Activated CD4-positive, alpha-beta T cell treated with anti-CD3 and anti-CD28 coated beads, Interleukin-2, amount 10 ng/mL, durations not matched to agents 7 days and 5 days (primary cell): Measurements from ENCODE around the gene TTC8. TPM values are rescaled to one million over a fixed set of nuclear protein-coding genes. Genes with fewer than 3 reads are reported as not detected.
A peak's percentile ranks its signal among the peaks of the same experiment; 100 is the strongest.
"Not testable (repeated sequence)": the region's sequence is repeated elsewhere in the genome, so short reads cannot be mapped to it uniquely, and the experiment has no call there.

Experiments
- CTCF ChIA-PET: fragments of 350-600 bp; sonication (Branson Sonifier 250); formaldehyde crosslinking; loops from one replicate; lab custom pipeline; 2021; ENCODE audit warnings: antibody characterized with exemption; lab: Charles Lee
- POLR2A ChIA-PET: fragments of 350-600 bp; sonication (Branson Sonifier 250); formaldehyde crosslinking; loops from one replicate; lab custom pipeline; 2021; ENCODE audit warnings: antibody characterized with exemption; lab: Charles Lee
- DNase-seq: peaks from one replicate; pipeline ENCODE4 v3.0.0-alpha.2; 2020
- H3K27ac Mint-ChIP-seq: one replicate; pipeline ENCODE4 v1.8.0; 2021; ENCODE audit warnings: mild to moderate bottlenecking, moderate library complexity, mixed read lengths
- H3K27me3 Mint-ChIP-seq: one replicate; pipeline ENCODE4 v1.8.0; 2021; ENCODE audit warnings: mixed read lengths
- H3K36me3 Mint-ChIP-seq: one replicate; pipeline ENCODE4 v1.8.0; 2021; ENCODE audit warnings: low read depth, mixed read lengths
- H3K4me1 Mint-ChIP-seq: one replicate; pipeline ENCODE4 v1.8.0; 2021; ENCODE audit warnings: mixed read lengths
- H3K4me3 Mint-ChIP-seq: one replicate; pipeline ENCODE4 v1.8.0; 2021; ENCODE audit warnings: mild to moderate bottlenecking, moderate library complexity, mixed read lengths
- H3K9me3 Mint-ChIP-seq: one replicate; pipeline ENCODE4 v1.8.0; 2021; ENCODE audit warnings: mixed read lengths
- total RNA-seq, 2 experiments: library from RNA; stranded (reverse); gene quantifications; one replicate each; pipeline ENCODE4 v1.2.3, GENCODE V29; 2021

Gene TTC8
- 1 to 10 TPM in 1 of 2 experiments, under 1 TPM in 1; 0.79 to 1.5 TPM for total RNA-seq

DNA sequence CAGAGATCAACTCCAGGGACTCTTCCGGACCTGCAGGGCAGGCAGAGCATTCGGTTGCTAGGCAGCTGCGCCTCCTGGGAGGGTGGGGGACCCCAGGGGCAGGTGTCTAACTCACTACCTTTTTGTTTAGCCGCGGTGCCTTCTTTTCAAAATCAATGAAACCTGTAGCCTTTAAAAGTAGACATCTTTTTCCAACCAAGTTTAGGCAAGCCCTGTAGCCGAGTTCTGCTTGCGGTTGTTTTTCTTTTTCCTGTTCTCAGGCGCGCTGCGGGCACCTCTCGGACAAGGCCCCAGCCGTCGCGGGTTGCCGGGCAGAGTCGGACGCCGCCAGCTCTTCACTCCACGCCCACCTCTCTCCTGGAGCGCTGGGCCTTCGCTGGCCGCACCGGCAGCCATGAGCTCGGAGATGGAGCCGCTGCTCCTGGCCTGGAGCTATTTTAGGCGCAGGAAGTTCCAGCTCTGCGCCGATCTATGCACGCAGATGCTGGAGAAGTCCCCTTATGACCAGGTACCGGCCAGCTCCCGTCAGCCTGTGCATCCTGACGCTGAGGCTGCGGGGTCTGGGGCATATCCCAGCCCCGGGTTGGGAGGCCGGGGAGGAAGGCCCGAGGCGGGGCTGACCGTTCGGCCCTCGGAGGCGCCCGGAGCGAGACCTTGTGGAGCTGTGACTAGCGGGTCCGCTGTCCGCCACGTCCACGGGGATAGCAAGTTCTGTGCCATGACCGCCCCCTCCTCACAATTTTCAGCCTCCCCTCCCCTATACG, at the start of gene TTC8:
TTC8 (plus strand) TSS at position 338 of the 764 bp plus-strand sequence; CDS start at position 395, 57 bp downstream.
- H3K9me3 Mint-ChIP-seq = no peaks in the 10 kb centered on the region
- H3K27ac Mint-ChIP-seq = peak within 1 kb of the TSS; percentile 98
- peaks cover 12% of the 10 kb centered on the region for H3K27me3 Mint-ChIP-seq
- H3K4me3 Mint-ChIP-seq = peak within 1 kb of the TSS; percentile 79
- H3K4me1 Mint-ChIP-seq = peaks cover 14% of the 10 kb centered on the region
- no peaks in the 10 kb centered on the region for H3K36me3 Mint-ChIP-seq
- DNase-seq = peak; percentile 88
- ChIA-PET POLR2A (no interaction called here), CTCF (interaction anchor here (0.8 to 1.6 kb wide), 4 partner anchors 14 to 32 kb away, joined by 3 to 4 read pairs (median 4); partner anchors contain the start of gene EML5)

DNA sequence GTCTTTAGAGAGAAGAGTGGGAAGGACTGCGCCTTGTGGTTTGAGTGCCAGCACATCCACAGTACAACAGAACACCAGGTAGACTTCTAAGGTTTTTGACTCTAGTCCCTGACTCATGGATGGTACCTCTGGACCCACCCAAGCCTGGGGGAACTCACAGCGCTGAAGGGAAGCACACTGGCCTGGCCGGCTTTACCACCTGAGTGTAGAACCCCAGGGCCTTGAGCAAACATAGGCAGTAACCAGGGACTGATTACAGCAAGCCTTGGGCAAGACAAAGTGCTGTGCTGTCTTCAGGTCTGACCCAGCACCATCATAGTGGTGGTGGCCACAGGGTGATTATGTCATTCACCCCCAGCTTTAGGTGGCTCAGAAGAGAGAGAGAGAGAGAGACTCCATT, 48.9 kb upstream of the TTC8 start:
- no peaks in the 10 kb centered on the region for H3K4me1 Mint-ChIP-seq
- H3K27ac Mint-ChIP-seq = no peak overlapping the region
- CTCF ChIA-PET = interaction anchor here (0.6 kb wide), 1 partner anchor 254 kb away, joined by 3 read pairs; no protein-coding TSS in a partner anchor
- H3K36me3 Mint-ChIP-seq = peaks cover 2% of the 10 kb centered on the region
- peaks cover 3% of the 10 kb centered on the region for H3K9me3 Mint-ChIP-seq
- no peaks in the 10 kb centered on the region for H3K27me3 Mint-ChIP-seq
- POLR2A ChIA-PET = no interaction called here
- no peak for DNase-seq
- no peak overlapping the region for H3K4me3 Mint-ChIP-seq

DNA sequence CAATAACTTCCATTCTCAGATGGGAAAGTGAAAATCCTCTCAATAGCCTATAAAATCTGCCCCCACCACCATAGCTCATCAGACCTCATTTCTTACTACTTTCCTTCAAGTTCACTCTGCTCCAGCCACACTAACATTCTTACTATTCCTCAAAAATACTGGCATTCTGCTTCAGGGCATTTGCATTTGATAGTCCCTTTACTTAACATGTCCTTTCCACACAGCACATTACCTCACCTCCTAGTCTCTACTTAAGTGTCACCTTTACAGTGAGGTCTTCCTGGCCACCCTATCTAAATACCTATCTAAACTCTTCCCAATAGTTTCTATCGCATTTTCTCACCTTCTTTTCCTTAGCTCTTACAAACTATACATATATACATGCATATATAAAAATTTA, 38.5 kb upstream of the TTC8 start:
- H3K9me3 Mint-ChIP-seq = peaks cover 34% of the 10 kb centered on the region
- no peak overlapping the region for H3K27ac Mint-ChIP-seq
- H3K36me3 Mint-ChIP-seq = peaks cover 14% of the 10 kb centered on the region
- CTCF ChIA-PET = interaction anchor here (0.9 kb wide), 1 partner anchor 32 kb away, joined by 3 read pairs; no protein-coding TSS in a partner anchor
- H3K4me1 Mint-ChIP-seq = peaks cover 9% of the 10 kb centered on the region
- H3K27me3 Mint-ChIP-seq = peaks cover 4% of the 10 kb centered on the region
- POLR2A ChIA-PET = no interaction called here
- DNase-seq = no peak
- H3K4me3 Mint-ChIP-seq = no peak overlapping the region

DNA sequence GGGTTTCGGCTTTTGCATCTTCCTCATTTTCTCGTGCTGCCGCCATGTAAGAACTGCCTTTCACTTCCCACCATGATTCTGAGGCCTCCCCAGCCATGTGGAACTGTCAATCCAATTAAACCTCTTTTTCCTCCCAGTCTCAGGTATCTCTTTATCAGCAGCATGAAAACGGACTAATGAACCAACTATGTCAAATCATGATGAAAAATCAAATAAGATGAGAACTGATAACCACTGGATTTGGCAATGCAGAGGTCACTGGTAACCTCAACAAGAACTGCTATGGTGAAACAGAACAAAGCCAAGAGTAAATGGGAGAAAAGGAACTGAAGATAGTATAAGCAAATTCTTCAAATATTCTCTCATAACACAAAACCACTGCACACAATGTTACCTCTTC, 37.7 kb upstream of the TTC8 start:
- peaks cover 32% of the 10 kb centered on the region for H3K9me3 Mint-ChIP-seq
- peaks cover 6% of the 10 kb centered on the region for H3K27me3 Mint-ChIP-seq
- H3K36me3 Mint-ChIP-seq = peaks cover 14% of the 10 kb centered on the region
- ChIA-PET POLR2A (no interaction called here), CTCF (no interaction called here)
- H3K4me1 Mint-ChIP-seq = peaks cover 17% of the 10 kb centered on the region
- DNase-seq = no peak
- no peak overlapping the region for H3K27ac Mint-ChIP-seq
- H3K4me3 Mint-ChIP-seq = no peak overlapping the region

DNA sequence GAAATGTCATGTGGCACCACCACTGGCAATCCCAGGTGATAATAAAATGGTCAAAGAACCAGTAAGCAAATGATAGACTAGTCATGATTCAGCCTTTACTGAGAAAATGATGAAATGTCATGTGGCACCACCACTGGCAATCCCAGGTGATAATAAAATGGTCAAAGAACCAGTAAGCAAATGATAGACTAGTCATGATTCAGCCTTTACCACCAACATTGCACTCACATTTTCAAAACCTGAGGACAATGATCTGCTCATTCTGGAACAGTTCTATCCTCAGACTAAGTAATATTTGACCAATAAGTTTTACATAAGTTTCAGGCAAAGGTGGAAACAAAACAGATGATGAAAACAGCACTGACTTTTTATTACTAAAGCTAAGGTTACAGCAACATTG, 34.9 kb upstream of the TTC8 start:
- H3K27ac Mint-ChIP-seq, H3K36me3 Mint-ChIP-seq, H3K4me3 Mint-ChIP-seq, POLR2A ChIA-PET, H3K27me3 Mint-ChIP-seq, DNase-seq: not testable (repeated sequence)
- peaks cover 12% of the 10 kb centered on the region for H3K9me3 Mint-ChIP-seq
- peaks cover 20% of the 10 kb centered on the region for H3K4me1 Mint-ChIP-seq
- CTCF ChIA-PET = interaction anchor here (1.4 kb wide), 1 partner anchor 42 kb away, joined by 3 read pairs; no protein-coding TSS in a partner anchor

DNA sequence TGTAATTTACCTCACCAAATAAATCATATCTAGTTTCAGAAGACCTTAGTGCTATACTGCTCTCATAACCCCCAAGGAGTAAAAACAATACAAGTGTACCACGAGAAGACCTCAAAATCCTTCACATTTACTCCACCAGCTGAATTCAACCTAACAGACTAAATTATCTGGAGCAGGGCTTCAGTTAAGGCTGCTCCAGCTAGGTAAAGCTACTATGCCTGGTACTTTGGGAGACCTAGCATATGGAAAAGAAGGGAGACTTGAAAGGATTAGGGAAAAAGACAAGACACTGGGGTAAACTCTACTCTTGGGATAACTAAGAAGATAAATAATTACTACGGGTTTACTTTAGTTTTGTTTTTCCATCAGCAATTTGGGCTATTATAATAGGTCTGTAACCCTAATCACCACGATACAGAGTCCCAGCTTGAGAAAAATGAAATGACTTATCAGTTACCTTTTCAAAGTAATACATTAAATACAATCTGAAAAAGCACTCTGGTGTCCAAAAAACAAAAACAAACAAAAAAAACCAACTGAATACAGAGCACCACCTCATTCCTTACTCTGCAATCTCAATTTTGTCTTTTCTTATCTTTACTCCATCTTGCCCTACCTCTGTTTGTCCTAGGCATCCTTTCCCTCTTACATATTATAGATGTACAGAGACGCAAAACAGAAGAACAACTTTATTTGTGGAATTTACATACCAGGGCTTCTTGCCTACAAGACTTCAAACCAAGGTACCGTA, 33.8 kb upstream of the TTC8 start:
- no peak for DNase-seq
- Mint-ChIP-seq H3K4me1 (peaks cover 20% of the 10 kb centered on the region), H3K27me3 (peaks cover 11% of the 10 kb centered on the region), H3K36me3 (peaks cover 4% of the 10 kb centered on the region), H3K27ac (no peak overlapping the region), H3K9me3 (peaks cover 7% of the 10 kb centered on the region), H3K4me3 (peak overlapping the region; percentile 84)
- POLR2A ChIA-PET = no interaction called here
- CTCF ChIA-PET = interaction anchor here (0.5 to 1.4 kb wide), 2 partner anchors 43 to 122 kb away, joined by 3 read pairs; no protein-coding TSS in a partner anchor

DNA sequence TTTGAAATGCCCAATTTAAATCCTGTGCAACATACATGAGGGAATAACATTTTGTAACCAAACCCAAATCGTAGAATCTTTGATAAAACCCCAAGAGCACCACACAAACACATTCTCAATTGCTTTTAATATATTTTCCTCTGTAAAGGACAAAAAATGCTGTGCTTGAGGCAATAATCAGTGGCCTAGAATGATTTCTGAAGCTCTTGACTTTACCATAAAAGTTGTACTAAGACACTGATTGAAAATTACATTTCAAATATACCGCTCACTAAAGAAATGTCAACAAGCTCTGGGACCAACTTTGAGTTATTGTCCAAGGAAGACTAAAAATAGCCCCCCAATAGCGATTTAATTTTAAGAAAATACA, 33.2 kb upstream of the TTC8 start:
- Mint-ChIP-seq H3K4me3 (peak overlapping the region; percentile 84), H3K36me3 (peaks cover 4% of the 10 kb centered on the region), H3K27me3 (peaks cover 11% of the 10 kb centered on the region), H3K9me3 (peaks cover 5% of the 10 kb centered on the region), H3K4me1 (peaks cover 20% of the 10 kb centered on the region), H3K27ac (no peak overlapping the region)
- ChIA-PET POLR2A (no interaction called here), CTCF (no interaction called here)
- no peak for DNase-seq

DNA sequence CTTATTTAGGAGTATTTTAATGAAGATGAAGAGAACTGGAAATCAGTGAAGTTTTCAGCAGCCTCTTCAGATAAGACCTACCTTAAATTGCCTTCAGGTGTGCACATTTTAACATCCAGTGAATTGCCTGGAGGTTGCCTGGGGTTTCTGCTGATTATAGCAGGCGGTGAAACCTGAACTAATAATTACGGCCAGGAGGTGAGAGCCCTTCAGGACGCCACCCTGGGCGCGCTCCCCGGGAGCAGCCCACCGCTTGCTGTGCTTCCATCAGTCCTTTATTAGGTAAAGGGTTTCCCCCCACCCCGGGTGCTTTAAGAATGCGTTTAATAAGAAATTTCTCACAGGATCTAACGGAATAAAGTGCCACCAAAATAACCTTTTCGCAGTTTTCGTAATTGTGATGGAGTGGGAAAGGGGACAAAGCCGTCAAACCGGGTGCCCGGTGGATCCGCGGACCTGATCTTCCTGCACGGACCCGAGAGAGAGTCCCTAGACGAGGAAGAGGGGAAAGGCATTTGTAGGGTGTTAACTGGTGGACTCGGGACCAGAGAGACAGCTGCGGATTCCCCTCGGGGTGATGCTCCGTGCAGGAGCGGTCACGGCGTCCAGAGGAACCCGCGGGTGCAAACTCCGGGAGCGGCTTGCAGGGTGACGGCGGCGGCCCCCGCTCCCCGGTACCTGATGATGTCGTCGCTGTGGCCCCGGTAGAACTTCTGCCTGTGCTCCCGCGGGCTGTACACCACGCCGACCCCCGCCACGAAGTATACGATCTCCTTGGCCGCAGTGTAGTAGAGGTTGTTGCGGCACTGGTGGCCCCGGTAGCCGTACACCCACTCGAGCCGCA, 32.6 kb upstream of the TTC8 start:
- Mint-ChIP-seq H3K36me3 (peaks cover 1% of the 10 kb centered on the region), H3K27me3 (peaks cover 11% of the 10 kb centered on the region), H3K4me1 (peaks cover 20% of the 10 kb centered on the region), H3K4me3 (peak overlapping the region; percentile 84), H3K9me3 (peaks cover 2% of the 10 kb centered on the region), H3K27ac (peak overlapping the region; percentile 81)
- ChIA-PET POLR2A (interaction anchor here (0.7 kb wide), 1 partner anchor 50 kb away, joined by 3 read pairs; no protein-coding TSS in a partner anchor), CTCF (interaction anchor here (0.6 kb wide), 1 partner anchor 33 kb away, joined by 3 read pairs; no protein-coding TSS in a partner anchor)
- DNase-seq = no peak

DNA sequence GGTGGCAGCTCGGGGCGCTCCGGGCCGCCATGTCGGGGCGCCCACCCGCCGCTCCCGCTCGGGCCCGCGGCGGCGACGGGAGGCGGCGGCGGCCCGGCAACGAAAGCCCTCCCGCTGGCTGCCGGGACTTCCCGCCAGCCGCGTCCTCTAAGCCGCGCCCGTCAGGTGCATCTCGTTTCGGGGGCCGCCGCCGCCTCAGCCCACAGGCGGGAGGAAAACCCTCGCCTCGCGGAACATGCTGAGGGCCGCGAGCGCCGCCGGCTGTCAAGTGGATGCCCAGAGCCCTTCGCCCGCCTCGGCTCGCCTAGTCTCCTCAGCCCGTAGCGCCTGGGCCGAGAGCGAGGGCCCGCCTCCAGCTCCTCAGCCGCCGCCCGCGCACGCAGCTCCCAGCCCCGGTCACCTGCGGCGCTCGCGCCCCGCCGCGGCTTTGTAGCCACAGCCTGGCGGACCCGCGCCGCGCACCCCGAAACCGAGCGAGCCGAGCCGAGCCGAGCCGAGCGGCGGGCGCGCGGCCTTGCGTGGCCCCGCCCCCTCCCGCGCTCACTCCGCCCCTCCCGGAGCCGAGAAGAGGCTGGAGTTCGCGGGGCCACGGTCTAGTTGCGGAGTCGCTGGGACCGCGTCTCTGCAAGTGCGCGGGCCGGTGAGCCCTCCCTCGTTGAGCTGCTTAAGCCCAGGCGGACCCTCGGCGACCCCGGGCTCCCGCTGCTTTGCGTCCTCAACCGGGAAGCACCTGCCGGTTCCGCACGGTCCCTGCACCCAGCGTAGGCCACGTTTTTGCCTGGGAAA, 31.8 kb upstream of the TTC8 start, which contains the start of gene EML5:
EML5 (minus strand) TSS at position 481 of the 786 bp plus-strand sequence; CDS start at position 31, 450 bp downstream.
- Mint-ChIP-seq H3K27ac (peak within 1 kb of the TSS; percentile 84), H3K4me1 (peaks cover 20% of the 10 kb centered on the region), H3K36me3 (no peaks in the 10 kb centered on the region), H3K27me3 (peaks cover 11% of the 10 kb centered on the region), H3K9me3 (no peaks in the 10 kb centered on the region), H3K4me3 (peak within 1 kb of the TSS; percentile 84)
- ChIA-PET CTCF (interaction anchor here (0.6 to 1.2 kb wide), 2 partner anchors 32 kb away, joined by 3 to 4 read pairs; partner anchors contain the start of gene TTC8), POLR2A (interaction anchor here (0.7 kb wide), 1 partner anchor 51 kb away, joined by 3 read pairs; no protein-coding TSS in a partner anchor)
- peak; percentile 80 for DNase-seq

DNA sequence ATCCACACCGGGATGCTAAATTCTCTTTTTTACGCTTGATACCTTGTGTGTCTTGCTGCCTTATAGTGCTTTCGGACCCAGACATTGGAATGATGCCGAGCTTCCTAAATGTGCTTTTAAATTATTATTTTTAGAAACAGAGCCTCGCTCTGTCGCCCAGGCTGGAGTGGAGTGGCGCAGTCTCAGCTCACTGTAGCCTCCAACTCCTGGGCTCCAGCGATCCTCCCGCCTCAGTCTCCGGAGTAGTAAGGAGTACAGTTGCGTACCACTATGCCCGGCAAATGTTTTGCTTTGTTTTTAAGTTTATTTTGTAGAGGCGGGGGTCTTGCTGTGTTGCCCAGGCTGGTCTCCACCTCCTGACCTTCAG, 31.2 kb upstream of the TTC8 start:
- POLR2A ChIA-PET = no interaction called here
- Mint-ChIP-seq H3K27me3 (peaks cover 15% of the 10 kb centered on the region), H3K4me1 (peaks cover 20% of the 10 kb centered on the region), H3K27ac (peak overlapping the region; percentile 84), H3K4me3 (peak overlapping the region; percentile 75), H3K9me3 (no peaks in the 10 kb centered on the region), H3K36me3 (no peaks in the 10 kb centered on the region)
- DNase-seq = no peak
- CTCF ChIA-PET = interaction anchor here (1.2 kb wide), 1 partner anchor 31 kb away, joined by 4 read pairs; the partner anchor contains the start of gene TTC8

DNA sequence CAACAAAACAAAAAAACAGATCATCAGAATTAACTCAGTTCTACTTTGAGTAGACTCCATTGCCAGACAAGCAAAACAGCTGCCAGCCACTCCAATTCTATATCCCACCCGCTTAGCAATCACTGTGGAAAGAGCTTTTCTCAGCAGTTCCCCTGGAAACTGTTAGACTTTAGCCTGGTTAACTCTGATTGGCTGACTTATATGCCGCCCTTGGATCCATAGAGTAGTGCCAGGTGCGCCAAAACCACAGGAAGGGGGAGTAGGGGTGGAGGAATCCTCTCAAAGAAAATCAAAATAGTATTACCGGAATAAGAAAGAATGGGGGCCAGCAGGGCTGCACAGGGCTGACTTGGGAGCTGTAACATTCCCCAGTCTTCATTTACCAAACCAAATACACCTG, 26.3 kb upstream of the TTC8 start:
- H3K27me3 Mint-ChIP-seq = peaks cover 30% of the 10 kb centered on the region
- H3K36me3 Mint-ChIP-seq = no peaks in the 10 kb centered on the region
- CTCF ChIA-PET = no interaction called here
- H3K4me1 Mint-ChIP-seq = no peaks in the 10 kb centered on the region
- no peak overlapping the region for H3K27ac Mint-ChIP-seq
- H3K9me3 Mint-ChIP-seq = no peaks in the 10 kb centered on the region
- no peak for DNase-seq
- POLR2A ChIA-PET = no interaction called here
- no peak overlapping the region for H3K4me3 Mint-ChIP-seq
